AG04450 (cell line): ENCODE results near the gene KPTN. TPM values are rescaled to one million over a fixed set of nuclear protein-coding genes. Genes with fewer than 3 reads are reported as not detected.

Source experiments
- CTCF ChIA-PET: fragments of 300-600, 350-600 bp; formaldehyde crosslinking; extraction: SDS; loops from one replicate; lab custom pipeline; 2022; ENCODE audit warnings: antibody characterized with exemption, inconsistent platforms; lab: Charles Lee
- POLR2A ChIA-PET: fragments of 350-600 bp; formaldehyde crosslinking; extraction: SDS; loops from one replicate; lab custom pipeline; 2021; ENCODE audit warnings: antibody characterized with exemption, inconsistent platforms; lab: Yijun Ruan, JAX
- DNase-seq: peaks from one replicate; pipeline ENCODE4 v3.0.0-alpha.2; 2011; ENCODE audit warnings: low read depth, low spot score
- H3K27ac ChIP-seq: one replicate; pipeline ENCODE4 v1.5.1; 2012; ENCODE audit warnings: low read depth, low read length, control low read depth
- H3K27me3 ChIP-seq: one replicate; pipeline ENCODE4 v1.6.0; 2012; ENCODE audit warnings: low read length; ENCODE audit not compliant: control insufficient read depth, insufficient read depth
- H3K4me3 ChIP-seq: 2 replicates; pipeline ENCODE4 v1.5.1; 2011; ENCODE audit warnings: mild to moderate bottlenecking, low read depth, low read length, control low read depth
- H3K9me3 ChIP-seq: 2 replicates; pipeline ENCODE4 v1.5.1; 2012; ENCODE audit warnings: low read length; ENCODE audit not compliant: control insufficient read depth, insufficient read depth
- CTCF ChIP-seq: IDR thresholded peaks from 2 replicates; pipeline ENCODE4 v1.5.1; 2011; ENCODE audit warnings: low read depth, low read length, control low read depth, inconsistent platforms
- polyA minus RNA-seq: library from RNA; depleted of rRNA, polyadenylated mRNA; stranded (reverse); fragments of >200 nt; gene quantifications from 2 replicates; pipeline ENCODE4 v1.2.3, GENCODE V29; 2011; rRNA and poly(A)+ RNA removed
- polyA plus RNA-seq: library from polyadenylated mRNA; depleted of rRNA; stranded (reverse); fragments of >200 nt; gene quantifications from 2 replicates; pipeline ENCODE4 v1.2.3, GENCODE V29; 2011; rRNA removed

KPTN gene
- polyA plus RNA-seq (5.7 and 7.4 TPM in 2 replicates), polyA minus RNA-seq (5.0 and 5.4 TPM in 2 replicates)

- peak within 1 kb of the TSS; percentile 80 for H3K4me3 ChIP-seq
- POLR2A ChIA-PET, result interaction anchor here (0.6 to 1.7 kb wide), 14 partner anchors 10 to 223 kb away, joined by 3 to 10 read pairs (median 4); partner anchors contain the start of genes DHX34, NAPA and SLC8A2
- H3K9me3 ChIP-seq, result no peaks in the 10 kb centered on the region; the same call in 1 of the 2 replicates
- no peaks in the 10 kb centered on the region for H3K27me3 ChIP-seq
- DNase-seq, result peak; percentile 78
- CTCF ChIA-PET, result interaction anchor here (0.5 to 1.8 kb wide), 16 partner anchors 9 to 222 kb away, joined by 3 to 13 read pairs (median 4); no protein-coding TSS in a partner anchor
- peak; percentile 97 for TF ChIP-seq CTCF
- peak within 1 kb of the TSS; percentile 83 for H3K27ac ChIP-seq
Observed at GRCh38 chr19:47483800-47484690, at the start of gene KPTN. Gene KPTN, minus strand, starts transcription at chr19:47484219. Its CDS starts 59 bp downstream, at chr19:47484160.

- Histone ChIP-seq H3K27ac (no peak overlapping the region), H3K4me3 (no peak overlapping the region), H3K9me3 (no peaks in the 10 kb centered on the region; the same call in 1 of the 2 replicates), H3K27me3 (peaks cover 13% of the 10 kb centered on the region)
- no peak for DNase-seq
- POLR2A ChIA-PET, result interaction anchor here (0.6 kb wide), 1 partner anchor 17 kb away, joined by 3 read pairs; the partner anchor contains the start of gene NAPA
- no peak for TF ChIP-seq CTCF
- CTCF ChIA-PET, result interaction anchor here (0.7 to 3.7 kb wide), 3 partner anchors 14 to 112 kb away, joined by 3 to 19 read pairs (median 3); partner anchors contain the start of gene NAPA
Observed at GRCh38 chr19:47531640-47532387, 47.8 kb upstream of the KPTN start.

GRCh38 chr19:47529018-47529742, 45.2 kb upstream of the KPTN start:
- TF ChIP-seq CTCF, result no peak
- no peaks in the 10 kb centered on the region; the same call in 1 of the 2 replicates for H3K9me3 ChIP-seq
- H3K27ac ChIP-seq, result no peak overlapping the region
- peaks cover 12% of the 10 kb centered on the region for H3K27me3 ChIP-seq
- no peak for DNase-seq
- ChIA-PET CTCF (interaction anchor here (1.6 to 3.7 kb wide), 2 partner anchors 14 to 45 kb away, joined by 7 to 19 read pairs; partner anchors contain the start of genes KPTN and NAPA), POLR2A (interaction anchor here (0.7 kb wide), 1 partner anchor 69 kb away, joined by 5 read pairs; no protein-coding TSS in a partner anchor)
- no peak overlapping the region for H3K4me3 ChIP-seq

GRCh38 chr19:47526798-47527197, 42.8 kb upstream of the KPTN start:
- H3K27me3 ChIP-seq, result peaks cover 18% of the 10 kb centered on the region
- POLR2A ChIA-PET, result no interaction called here
- no peak for DNase-seq
- H3K4me3 ChIP-seq, result no peak overlapping the region
- no peak overlapping the region for H3K27ac ChIP-seq
- H3K9me3 ChIP-seq, result no peaks in the 10 kb centered on the region; the same call in 1 of the 2 replicates
- CTCF ChIA-PET, result no interaction called here
- no peak for TF ChIP-seq CTCF
